K562 (cell line): ENCODE data around the gene TNFRSF19. TPM values are rescaled to one million over a fixed set of nuclear protein-coding genes. Genes with fewer than 3 reads are reported as not detected.

Source experiments
- ATAC-seq: fragments of 200-7000 bp; cut with Tn5 transposase; 3 replicates; pipeline ENCODE4 v1.9.1; 2020; ENCODE audit warnings: moderate library complexity
- BruUV-seq: library from RNA; stranded (reverse); fragments of 400-500 nt; replicated peaks from 2 replicates; lab custom pipeline; 2021; lab: Mats Ljungman, UMichigan
- CTCF ChIA-PET: fragments of 300-600 bp; formaldehyde crosslinking; extraction: SDS; loops from one replicate; lab custom pipeline; 2021; ENCODE audit warnings: low intra/inter-chr PET ratio; lab: Yijun Ruan, JAX
- POLR2A ChIA-PET: fragments of 300-600, 350-650 bp; sonication (Branson Sonifier 250); formaldehyde crosslinking; extraction: SDS; loops from one replicate; lab custom pipeline; 2021; ENCODE audit warnings: antibody characterized with exemption, inconsistent platforms; lab: Yijun Ruan, JAX
- DNase-seq, 4 experiments: peaks; one replicate each; pipeline versions ENCODE4 v3.0.0 to v3.0.0-alpha.2; 2011 to 2018; ENCODE audit warnings: low spot score in 3 of 4, mixed read lengths in 3 of 4; ENCODE audit errors: extremely low read depth in 1 of 4
- FAIRE-seq: peaks from 2 replicates; lab custom pipeline; 2011; peaks lifted over from hg19 to GRCh38; lab: Jason Lieb, UNC
- H2AFZ ChIP-seq: 2 replicates; pipeline ENCODE4 v1.6.0; 2011; ENCODE audit warnings: low read depth, low read length, control low read depth, inconsistent platforms
- H3K27ac ChIP-seq: fragments of 200-600 bp; 3 replicates; pipeline ENCODE4 v1.8.0; 2011; ENCODE audit warnings: low read depth, mild to moderate bottlenecking, control low read depth, inconsistent platforms, low read length, moderate library complexity, mixed read lengths; ENCODE audit errors: extremely low read depth
- H3K27me3 ChIP-seq, 2 experiments: fragments of 300-600 bp in 1 of 2; 2 replicates in 1 of 2; 3 replicates in 1 of 2; pipeline versions ENCODE4 v1.6.0 to v1.8.0; 2011; ENCODE audit warnings: inconsistent platforms in 2 of 2, low read length in 2 of 2, mild to moderate bottlenecking in 1 of 2, mixed read lengths in 1 of 2, moderate library complexity in 1 of 2; ENCODE audit not compliant: control insufficient read depth in 2 of 2, insufficient read depth in 2 of 2
- H3K36me3 ChIP-seq: fragments of 300-600 bp; 3 replicates; pipeline ENCODE4 v1.8.0; 2011; ENCODE audit warnings: mild to moderate bottlenecking, low read length, inconsistent platforms; ENCODE audit not compliant: control insufficient read depth, insufficient read depth
- H3K4me1 ChIP-seq, 2 experiments: fragments of 200-600 bp in 1 of 2; replicated peaks in 1 of 2; 2 replicates in 1 of 2; 3 replicates in 1 of 2; pipeline versions ENCODE4 v1.5.1 to v1.8.0; 2011; ENCODE audit warnings: inconsistent platforms in 2 of 2, low read length in 2 of 2, mild to moderate bottlenecking in 1 of 2, mixed read lengths in 1 of 2, moderate library complexity in 1 of 2; ENCODE audit not compliant: control insufficient read depth in 2 of 2, insufficient read depth in 2 of 2
- H3K4me2 ChIP-seq: 2 replicates; pipeline ENCODE4 v1.6.1; 2011; ENCODE audit warnings: low read length, control low read depth, inconsistent platforms, mixed read lengths; ENCODE audit not compliant: insufficient read depth
- H3K4me3 ChIP-seq: fragments of 200-600 bp; sonication (generic), shearing (Covaris generic); 2 replicates; pipeline ENCODE4 v1.5.1; 2016; ENCODE audit warnings: control low read depth, inconsistent platforms
- H3K79me2 ChIP-seq: fragments of 200-600 bp; 3 replicates; pipeline ENCODE4 v1.8.0; 2011; ENCODE audit warnings: low read length, inconsistent platforms; ENCODE audit not compliant: control insufficient read depth, insufficient read depth
- H3K9ac ChIP-seq, 2 experiments: 2 replicates each; pipeline versions ENCODE4 v1.6.0 to v1.6.1; 2011; ENCODE audit warnings: low read depth in 2 of 2, low read length in 2 of 2, control low read depth in 1 of 2, inconsistent platforms in 1 of 2, mild to moderate bottlenecking in 1 of 2, mixed read lengths in 1 of 2; ENCODE audit not compliant: insufficient read depth in 1 of 2
- H3K9me1 ChIP-seq: one replicate; pipeline ENCODE4 v1.6.0; 2011; ENCODE audit warnings: inconsistent platforms, mild to moderate bottlenecking, low read length, moderate library complexity; ENCODE audit not compliant: control insufficient read depth, insufficient read depth
- H3K9me3 ChIP-seq: replicated peaks from 2 replicates; pipeline ENCODE4 v1.5.1; 2011; ENCODE audit warnings: low read depth, low read length, inconsistent platforms; ENCODE audit not compliant: control insufficient read depth, insufficient read depth
- H4K20me1 ChIP-seq: replicated peaks from 2 replicates; pipeline ENCODE4 v1.6.1; 2011; ENCODE audit warnings: low read length, inconsistent platforms, mixed read lengths; ENCODE audit not compliant: control insufficient read depth, insufficient read depth
- CBX5 ChIP-seq: IDR thresholded peaks from 2 replicates; pipeline ENCODE4 v1.6.1; 2014; ENCODE audit warnings: low read depth, borderline replicate concordance
- DEAF1 ChIP-seq: fragments of 450-650 bp; formaldehyde crosslinking; IDR thresholded peaks from 2 replicates; pipeline ENCODE4 v1.4.0; 2020; ENCODE audit warnings: mild to moderate bottlenecking, moderate library complexity
- HIVEP1 ChIP-seq: fragments of 250-450 bp; sonication (Bioruptor Pico); IDR thresholded peaks from 2 replicates; pipeline ENCODE4 v1.4.0; 2020; ENCODE audit warnings: mild to moderate bottlenecking
- HMG20A ChIP-seq: fragments of 450-650 bp; formaldehyde crosslinking; conservative IDR thresholded peaks from 2 replicates; pipeline ENCODE4 v1.4.0; 2020; ENCODE audit warnings: mild to moderate bottlenecking, mixed read lengths
- KAT2B ChIP-seq: IDR thresholded peaks from one replicate; pipeline ENCODE4 v1.6.1; 2012; ENCODE audit warnings: low read depth, mild to moderate bottlenecking, control low read depth, inconsistent platforms, low read length, moderate library complexity
- ZBTB2 ChIP-seq: fragments of 450-650 bp; IDR thresholded peaks from 2 replicates; pipeline ENCODE4 v1.6.1; 2016; ENCODE audit warnings: antibody characterized with exemption
- ZNF316 ChIP-seq: fragments of 450-650 bp; IDR thresholded peaks from 2 replicates; pipeline ENCODE4 v1.6.1; 2016
- ZNF586 ChIP-seq: fragments of 450-650 bp; formaldehyde crosslinking; conservative IDR thresholded peaks from 2 replicates; pipeline ENCODE4 v1.4.0; 2020; ENCODE audit warnings: mild to moderate bottlenecking, moderate library complexity
- WGBS: fragments of 100-300 bp; shearing (Covaris generic); methylation state at CpG from one replicate; pipeline ENCODE4 v1.1.6; 2016; ENCODE audit warnings: low coverage, mixed read lengths; ENCODE audit not compliant: insufficient coverage; ENCODE audit errors: missing lambda C conversion rate; 5-methylcytosine and 5-hydroxymethylcytosine counted together
- in situ Hi-C: fragments of 300-500 bp; cut with MboI; formaldehyde crosslinking; loops from 4 replicates; pipeline ENCODE4 v1.15.0; 2018; ENCODE audit warnings: inconsistent platforms, mixed read lengths
- intact Hi-C: fragments of 100-400 bp; cut with micrococcal nuclease; formaldehyde crosslinking; loops from 2 replicates; pipeline ENCODE4 v1.14.2; 2022
- polyA plus RNA-seq, 8 experiments: library from polyadenylated mRNA; depleted of rRNA in 4 of 8; stranded (reverse) in 5 of 8; unstranded in 3 of 8; fragments of >200 nt; fragmentation: Nextera tagmentation in 2 of 8; fragmentation: Illumina TruSeq in 1 of 8; extraction: Ambion mirVana in 2 of 8; extraction: Trizol in 1 of 8; gene quantifications; 2 replicates each; pipeline versions ENCODE4 v1.2.1 to v1.2.3, GENCODE V29; 2011 to 2014; ENCODE audit warnings: inconsistent platforms in 1 of 8, missing spikeins in 1 of 8
- total RNA-seq, 7 experiments: library from RNA; depleted of rRNA in 6 of 7; stranded (reverse); fragments of >200 nt in 6 of 7; fragmentation: Illumina TruSeq in 2 of 7; extraction: Trizol in 2 of 7; gene quantifications; 2 replicates each; pipeline versions ENCODE4 v1.2.1 to v1.2.3, GENCODE V29; 2011 to 2021; ENCODE audit warnings: low replicate concordance in 1 of 7
- TF ChIP-seq, protein P1 (sequence below): fragments of 250-450 bp; sonication (Bioruptor Pico); IDR thresholded peaks from 2 replicates; pipeline ENCODE4 v1.4.0; 2020
- TF ChIP-seq, protein P2 (sequence below): sonication (generic); formaldehyde crosslinking; IDR thresholded peaks from 2 replicates; pipeline ENCODE4 v1.8.1; 2023; ENCODE audit warnings: mild to moderate bottlenecking, missing genetic modification reagents

The TNFRSF19 gene
- total and polyA plus RNA-seq, 9 of the 15 experiments (the other 6 are each of a cell fraction or from before 2014, with no cell fraction given), result 0.01 to 0.07 TPM; not detected in 7

DNA sequence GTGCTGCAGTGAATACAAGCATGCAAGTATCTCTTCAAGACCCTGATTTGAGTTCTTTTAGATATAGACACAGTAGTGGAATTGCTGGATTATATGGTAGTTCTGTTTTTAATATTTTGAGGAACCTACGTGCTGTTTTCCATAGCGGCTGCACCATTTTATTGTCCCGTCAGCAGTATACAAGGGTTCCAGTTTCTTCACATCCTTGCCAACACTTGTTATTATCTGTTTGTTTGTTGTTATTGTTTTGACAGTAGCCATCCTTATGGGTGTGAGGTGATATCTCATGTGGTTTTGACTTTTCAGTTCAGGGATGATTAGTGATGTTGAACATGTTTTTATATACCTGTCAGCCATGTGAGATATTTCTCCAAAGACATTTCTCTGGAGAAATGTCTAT lies 53.2 kb downstream of the TNFRSF19 start:
- ChIA-PET CTCF (no interaction called here), POLR2A (no interaction called here)
- Histone ChIP-seq H3K27me3 (no peaks in the 10 kb centered on the region; a peak in 3 of 5 replicates), H3K27ac (no peak overlapping the region), H3K9ac (no peak overlapping the region), H2AFZ (no peak overlapping the region), H3K36me3 (no peaks in the 10 kb centered on the region), H3K79me2 (no peaks in the 10 kb centered on the region), H3K4me2 (no peak overlapping the region), H3K9me3 (no peaks in the 10 kb centered on the region), H3K4me3 (no peak overlapping the region), H3K4me1 (no peaks in the 10 kb centered on the region), H3K9me1 (no peaks in the 10 kb centered on the region), H4K20me1 (no peaks in the 10 kb centered on the region)
- no peak for DNase-seq
- intact Hi-C loops, result no loop called here
- no peak for ATAC-seq
- BruUV-seq, result no TSS peak
- no peak for TF ChIP-seq HMG20A (CRISPR knock-in tag)
- TF ChIP-seq ZNF316, result peak; percentile 5; the same call in 1 of the 2 replicates
- TF ChIP-seq, protein P1, sequence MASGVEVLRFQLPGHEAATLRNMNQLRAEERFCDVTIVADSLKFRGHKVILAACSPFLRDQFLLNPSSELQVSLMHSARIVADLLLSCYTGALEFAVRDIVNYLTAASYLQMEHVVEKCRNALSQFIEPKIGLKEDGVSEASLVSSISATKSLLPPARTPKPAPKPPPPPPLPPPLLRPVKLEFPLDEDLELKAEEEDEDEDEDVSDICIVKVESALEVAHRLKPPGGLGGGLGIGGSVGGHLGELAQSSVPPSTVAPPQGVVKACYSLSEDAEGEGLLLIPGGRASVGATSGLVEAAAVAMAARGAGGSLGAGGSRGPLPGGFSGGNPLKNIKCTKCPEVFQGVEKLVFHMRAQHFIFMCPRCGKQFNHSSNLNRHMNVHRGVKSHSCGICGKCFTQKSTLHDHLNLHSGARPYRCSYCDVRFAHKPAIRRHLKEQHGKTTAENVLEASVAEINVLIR (CRISPR knock-in tag), result no peak
- in situ Hi-C loops, result no loop called here
- WGBS, result 0% methylated on average over 3 of the region's 3 CpGs
- FAIRE-seq, result no peak

- H3K79me2 ChIP-seq, result no peaks in the 10 kb centered on the region
- ChIA-PET CTCF (no interaction called here), POLR2A (interaction anchor here (0.8 kb wide), 1 partner anchor 13 kb away, joined by 3 read pairs; no protein-coding TSS in a partner anchor)
- no peaks in the 10 kb centered on the region for H4K20me1 ChIP-seq
- no peak for DNase-seq
- no peak for FAIRE-seq
- no peak overlapping the region for H2AFZ ChIP-seq
- no peak overlapping the region for H3K9ac ChIP-seq
- in situ Hi-C loops (no loop called here), intact Hi-C loops (no loop called here)
- ATAC-seq, result no peak
- WGBS, result 1% methylated on average over 7 of the region's 8 CpGs
- no peak overlapping the region for H3K4me3 ChIP-seq
- no peaks in the 10 kb centered on the region; a peak in 2 of 5 replicates for H3K27me3 ChIP-seq
- H3K27ac ChIP-seq, result no peak overlapping the region
- H3K36me3 ChIP-seq, result no peaks in the 10 kb centered on the region
- H3K4me1 ChIP-seq, result no peaks in the 10 kb centered on the region
- no TSS peak for BruUV-seq
- no peaks in the 10 kb centered on the region for H3K9me1 ChIP-seq
- H3K4me2 ChIP-seq, result no peak overlapping the region
- no peaks in the 10 kb centered on the region for H3K9me3 ChIP-seq
- no peak for TF ChIP-seq ZBTB2
- no peak for TF ChIP-seq HIVEP1
- TF ChIP-seq, protein P2, sequence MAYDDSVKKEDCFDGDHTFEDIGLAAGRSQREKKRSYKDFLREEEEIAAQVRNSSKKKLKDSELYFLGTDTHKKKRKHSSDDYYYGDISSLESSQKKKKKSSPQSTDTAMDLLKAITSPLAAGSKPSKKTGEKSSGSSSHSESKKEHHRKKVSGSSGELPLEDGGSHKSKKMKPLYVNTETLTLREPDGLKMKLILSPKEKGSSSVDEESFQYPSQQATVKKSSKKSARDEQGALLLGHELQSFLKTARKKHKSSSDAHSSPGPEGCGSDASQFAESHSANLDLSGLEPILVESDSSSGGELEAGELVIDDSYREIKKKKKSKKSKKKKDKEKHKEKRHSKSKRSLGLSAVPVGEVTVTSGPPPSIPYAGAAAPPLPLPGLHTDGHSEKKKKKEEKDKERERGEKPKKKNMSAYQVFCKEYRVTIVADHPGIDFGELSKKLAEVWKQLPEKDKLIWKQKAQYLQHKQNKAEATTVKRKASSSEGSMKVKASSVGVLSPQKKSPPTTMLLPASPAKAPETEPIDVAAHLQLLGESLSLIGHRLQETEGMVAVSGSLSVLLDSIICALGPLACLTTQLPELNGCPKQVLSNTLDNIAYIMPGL (CRISPR knock-in tag), result no peak
- TF ChIP-seq DEAF1 (CRISPR knock-in tag), result no peak
- no peak for TF ChIP-seq ZNF586
- TF ChIP-seq CBX5, result no peak
- no peak for TF ChIP-seq KAT2B
Measured at GRCh38 chr13:23626700-23627099, 56.5 kb downstream of the TNFRSF19 start.
